ENCODE data around the gene CYP11A1. TPM values are rescaled to one million over a fixed set of nuclear protein-coding genes. Genes with fewer than 3 reads are reported as not detected.
"Not testable (repeated sequence)": the region's sequence is repeated elsewhere in the genome, so short reads cannot be mapped to it uniquely, and the experiment has no call there.

CYP11A1 gene
- total RNA-seq, 1 donor from 2014 or later: 2.6 TPM

DNA sequence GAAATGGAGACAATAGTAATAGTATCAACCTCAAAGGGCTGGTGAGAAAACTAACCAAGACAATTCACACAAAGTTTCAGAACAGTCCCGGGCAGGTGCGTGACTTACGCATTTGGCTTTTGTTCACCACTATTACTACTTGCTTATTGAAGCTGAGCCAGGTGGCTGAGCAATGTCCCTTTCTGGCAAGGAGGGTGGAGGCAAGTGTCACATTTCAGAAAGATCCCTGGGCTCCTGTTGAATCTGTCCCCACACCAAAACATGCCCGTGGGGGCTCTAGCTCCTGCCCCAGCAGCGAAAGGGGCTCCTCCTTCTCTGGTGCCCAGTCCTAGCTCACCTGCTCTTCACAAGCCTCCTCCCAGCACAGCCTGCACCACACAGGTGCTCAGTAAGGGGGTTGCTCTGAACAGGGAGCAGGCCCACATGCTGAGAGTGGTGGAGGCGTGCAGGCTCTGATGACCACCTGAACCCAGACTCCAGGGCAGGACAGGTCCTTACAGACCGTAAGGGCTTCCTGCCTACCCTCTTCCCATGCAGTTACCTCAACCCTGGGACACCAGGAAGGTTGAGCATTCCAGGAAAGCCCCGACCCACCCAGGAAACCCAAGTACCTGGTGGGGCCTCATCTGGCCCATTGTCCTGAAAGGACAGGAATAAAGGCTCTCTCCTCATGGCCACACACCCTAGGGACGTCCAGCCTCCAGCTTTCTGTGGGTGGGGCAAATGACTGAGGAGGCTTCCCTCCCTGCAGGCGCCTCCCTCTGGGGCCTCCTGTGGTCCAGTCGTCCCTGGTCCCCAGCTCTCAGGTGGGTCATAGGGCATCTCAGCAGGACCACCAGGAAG, 33.7 kb upstream of the CYP11A1 start:
- no peak for DNase-seq (ENCODE audit: low spot score)

DNA sequence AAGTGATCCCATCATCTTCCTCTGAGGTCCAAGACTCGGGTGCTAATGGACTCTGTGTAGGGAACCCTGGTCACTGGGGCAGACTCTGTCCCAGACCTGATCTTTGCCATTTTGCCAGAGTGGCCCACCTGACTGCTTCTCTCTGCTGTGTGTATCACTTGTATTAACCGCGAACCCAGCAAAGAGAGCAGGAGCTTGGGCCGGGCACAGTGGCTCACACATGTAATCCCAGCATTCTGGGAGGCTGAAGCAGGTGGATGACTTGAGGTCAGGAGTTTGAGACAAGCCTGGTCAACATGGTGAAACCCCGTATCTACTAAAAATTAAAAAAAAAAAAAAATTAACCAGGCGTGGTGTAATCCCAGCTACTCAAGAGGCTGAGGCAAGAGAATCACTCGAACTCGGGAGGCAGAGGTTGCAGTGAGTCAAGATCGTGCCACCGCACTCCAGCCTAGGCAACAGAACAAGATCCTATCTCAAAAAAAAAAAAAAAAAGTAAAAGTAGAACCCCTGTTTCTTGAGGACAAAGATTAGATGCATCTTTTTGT, 32.9 kb upstream of the CYP11A1 start:
- DNase-seq (ENCODE audit: low spot score): no peak

DNA sequence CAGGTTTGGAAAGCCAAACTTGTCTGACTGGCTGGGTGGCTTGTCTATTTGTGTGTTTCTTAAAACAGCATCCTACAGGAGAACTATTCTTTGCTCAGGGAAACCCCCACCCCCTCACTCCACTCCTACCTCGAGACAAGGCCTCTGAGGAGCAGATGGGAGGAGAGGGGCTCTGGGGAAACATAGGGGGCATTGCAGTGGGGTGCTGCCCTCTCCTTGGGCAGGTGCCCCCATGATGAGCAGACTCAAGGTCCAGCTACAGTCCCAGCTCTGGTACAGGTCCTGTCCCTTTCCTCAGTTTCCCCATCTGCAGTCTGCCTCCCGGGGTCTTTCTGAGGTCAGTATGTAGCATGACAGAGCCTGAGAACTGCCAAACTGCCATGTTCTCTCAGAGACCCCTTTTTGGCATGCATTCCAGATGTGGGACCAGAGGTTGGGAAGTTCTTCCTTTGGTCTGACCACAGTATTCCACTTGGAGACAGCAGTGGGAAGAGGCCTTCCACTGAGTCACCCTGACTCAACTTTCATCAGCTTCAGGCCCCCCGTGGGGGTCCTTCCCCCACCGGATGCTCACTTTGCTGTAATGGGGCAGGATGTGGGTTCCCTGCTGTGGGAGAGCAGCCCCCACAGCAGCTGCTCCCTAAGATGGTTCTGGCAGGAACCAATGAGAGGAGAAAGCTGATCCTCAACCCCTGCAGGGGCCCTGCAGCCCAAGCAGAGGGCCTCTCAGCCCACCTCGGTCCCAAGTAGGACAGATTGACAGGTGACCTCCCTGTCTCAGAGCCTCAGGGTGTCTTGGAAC, 32.3 kb upstream of the CYP11A1 start:
- DNase-seq (ENCODE audit: low spot score): no peak

DNA sequence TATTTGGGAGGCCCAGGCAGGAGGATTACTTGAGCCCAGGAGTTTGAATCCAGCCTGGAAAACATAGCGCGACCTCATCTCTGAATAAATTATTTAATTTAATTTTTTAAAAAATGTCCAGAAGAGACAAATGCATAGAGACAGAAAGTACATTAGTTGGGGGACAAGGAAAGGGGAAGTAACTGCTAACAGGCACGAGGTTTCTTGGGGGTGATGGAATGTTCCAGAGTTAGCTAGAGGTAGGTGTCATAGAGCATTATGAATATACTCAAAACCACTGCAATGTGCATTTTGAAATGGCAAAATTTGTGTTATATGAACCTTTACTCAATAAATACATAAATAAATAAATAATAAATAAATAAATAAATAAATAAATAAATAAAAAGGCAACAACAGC, 31.7 kb upstream of the CYP11A1 start:
- DNase-seq (ENCODE audit: low spot score): no peak

DNA sequence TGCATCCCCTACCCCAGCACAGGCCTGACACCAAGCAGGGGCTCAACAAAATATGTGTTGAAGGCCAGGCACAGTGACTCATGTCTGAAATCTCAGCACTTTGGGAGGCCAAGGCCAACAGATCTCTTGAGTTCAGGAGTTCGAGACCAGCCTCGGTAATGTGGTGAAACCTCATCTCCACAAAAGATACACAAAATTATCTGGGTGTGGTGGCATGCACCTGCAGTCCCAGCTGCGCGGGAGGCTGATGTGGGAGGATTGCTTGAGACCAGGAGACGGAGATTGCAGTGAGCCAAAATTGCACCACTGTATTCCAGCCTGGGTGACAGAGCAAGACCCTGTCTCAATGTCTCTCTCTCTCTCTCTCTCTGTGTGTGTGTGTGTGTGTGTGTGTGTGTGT, 30.7 kb upstream of the CYP11A1 start:
- DNase-seq (ENCODE audit: low spot score): no peak

DNA sequence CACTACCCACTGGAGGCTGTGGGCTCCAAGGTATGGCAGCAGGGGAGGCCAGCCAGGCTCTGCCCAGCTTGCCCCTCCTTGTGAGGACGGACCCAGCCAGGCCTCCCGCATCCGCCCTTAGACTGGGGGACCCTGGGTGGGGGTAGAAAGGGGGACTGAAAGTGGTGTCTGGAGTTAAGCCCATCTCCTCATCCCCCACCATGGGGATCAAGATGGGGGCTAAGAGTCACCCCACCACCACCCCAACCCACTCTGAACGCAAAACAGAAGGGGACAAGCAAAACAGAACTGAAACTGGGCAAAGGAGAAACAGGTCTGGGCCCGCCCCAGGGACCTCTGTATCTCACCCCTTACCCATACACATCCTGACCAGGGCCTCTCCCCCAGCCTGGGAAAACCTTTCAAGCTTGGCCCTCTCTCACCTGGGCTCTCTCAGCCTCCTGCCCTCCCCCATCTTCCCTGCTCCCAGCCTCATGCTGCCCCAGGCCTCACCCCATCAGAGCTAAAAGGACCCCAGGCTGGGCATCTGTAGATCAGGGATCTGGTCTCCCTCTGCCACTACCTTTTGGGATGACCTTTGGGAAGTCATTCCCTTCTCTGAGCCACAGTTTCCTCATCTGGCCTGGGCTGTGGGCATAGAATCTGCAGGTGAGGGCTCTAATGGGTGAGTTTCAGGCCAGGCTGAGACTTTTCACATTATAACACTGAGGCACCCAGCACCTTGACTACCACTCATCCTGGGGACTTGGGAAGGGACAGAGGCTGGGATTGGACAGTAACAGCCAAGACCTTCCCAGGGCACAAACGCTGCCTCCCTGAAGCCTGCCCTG, 30.0 kb upstream of the CYP11A1 start:
- no peak for DNase-seq (ENCODE audit: low spot score)

DNA sequence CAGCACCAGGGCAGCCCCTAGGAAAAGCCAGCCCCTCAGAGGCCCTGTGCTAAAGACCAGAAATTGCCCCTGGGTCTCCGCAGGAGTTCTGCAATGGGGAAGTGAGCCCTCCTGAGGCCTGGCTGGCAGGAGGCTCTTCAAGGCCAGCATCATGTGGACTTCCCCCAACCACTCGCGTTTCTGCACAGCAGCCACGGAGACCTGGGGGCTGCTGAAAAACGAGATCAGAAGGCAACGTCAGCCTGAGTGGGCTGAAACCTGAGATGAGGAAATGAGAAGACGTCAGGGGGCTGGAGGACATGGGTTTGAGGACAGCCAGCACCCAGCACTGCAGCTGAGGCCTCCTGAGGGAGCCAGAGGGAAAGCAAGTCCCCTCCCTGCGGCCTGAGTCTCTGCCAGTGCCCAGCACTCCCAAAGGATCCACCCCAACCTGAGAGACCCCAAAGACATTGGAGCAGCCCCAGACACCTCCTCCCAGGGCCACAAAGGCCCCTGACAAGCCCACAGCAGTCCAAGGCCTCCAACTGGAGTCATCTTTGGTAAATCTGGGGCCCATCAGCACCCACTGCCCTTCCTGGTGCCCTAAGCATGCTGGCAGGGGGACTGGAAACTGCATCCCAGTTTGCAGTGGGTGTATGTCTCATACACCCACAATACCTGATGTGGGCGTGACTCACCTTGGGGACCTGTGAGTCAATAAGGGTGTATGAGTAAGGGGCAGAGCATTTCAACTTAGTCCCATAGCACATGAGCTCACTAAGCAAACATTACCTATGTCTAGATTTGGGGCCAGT, 29.2 kb upstream of the CYP11A1 start:
- peak; percentile 61 for DNase-seq (ENCODE audit: low spot score)

DNA sequence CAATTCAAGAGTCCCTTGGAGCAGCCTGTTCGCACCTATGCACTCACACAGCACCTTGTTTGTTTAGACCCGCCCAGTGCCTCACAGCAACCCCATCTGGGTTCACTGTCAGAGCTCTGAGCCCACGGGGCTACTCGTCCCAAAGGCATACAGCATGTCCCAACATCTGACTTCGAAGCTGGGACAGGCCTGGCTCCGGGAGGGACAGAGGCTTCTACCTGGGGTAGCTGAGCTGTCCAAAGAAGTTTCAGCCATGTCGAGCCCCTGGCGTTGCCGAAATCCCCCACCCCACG, 28.6 kb upstream of the CYP11A1 start:
- no peak for DNase-seq (ENCODE audit: low spot score)

DNA sequence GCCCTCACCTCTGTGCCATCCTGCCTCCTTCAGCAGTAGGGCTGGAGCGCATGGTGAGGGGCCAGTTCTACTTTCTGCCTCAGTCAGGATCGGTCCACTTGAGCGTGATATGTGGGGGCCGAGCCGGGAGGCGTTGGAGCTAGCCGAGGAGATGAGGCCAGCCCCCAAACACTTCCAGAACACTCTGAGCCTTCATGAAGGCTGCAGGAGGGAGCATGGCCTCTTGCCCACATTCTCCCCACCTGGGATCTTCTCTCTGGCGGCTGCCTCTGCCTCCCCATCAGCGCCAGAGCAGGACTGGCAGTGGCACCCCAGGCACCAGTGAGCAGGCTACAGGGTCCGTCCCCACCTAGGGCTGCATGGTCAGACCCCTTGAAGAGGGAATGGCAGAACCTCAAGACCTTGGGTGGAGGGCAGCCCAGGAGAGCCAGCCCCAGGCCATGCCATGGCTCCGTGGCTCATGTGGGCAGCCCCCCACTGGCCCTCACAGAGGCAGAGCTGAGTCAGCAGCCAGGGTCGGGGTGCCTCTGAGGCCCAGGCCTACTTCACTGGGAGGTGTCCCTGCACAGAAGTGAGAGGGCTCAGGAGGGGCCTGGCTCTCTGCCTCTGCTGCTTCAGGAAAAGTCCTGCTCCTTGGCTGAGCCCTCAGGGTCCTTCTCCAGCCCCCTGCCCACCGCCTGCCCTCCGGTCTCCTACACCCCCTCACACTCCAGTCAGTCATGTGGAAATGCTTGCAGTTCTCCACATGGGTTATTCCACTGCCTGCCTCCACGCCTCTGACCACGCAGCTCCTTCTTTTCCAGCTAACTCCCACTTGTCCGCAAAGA, 28.1 kb upstream of the CYP11A1 start:
- DNase-seq (ENCODE audit: low spot score): no peak

DNA sequence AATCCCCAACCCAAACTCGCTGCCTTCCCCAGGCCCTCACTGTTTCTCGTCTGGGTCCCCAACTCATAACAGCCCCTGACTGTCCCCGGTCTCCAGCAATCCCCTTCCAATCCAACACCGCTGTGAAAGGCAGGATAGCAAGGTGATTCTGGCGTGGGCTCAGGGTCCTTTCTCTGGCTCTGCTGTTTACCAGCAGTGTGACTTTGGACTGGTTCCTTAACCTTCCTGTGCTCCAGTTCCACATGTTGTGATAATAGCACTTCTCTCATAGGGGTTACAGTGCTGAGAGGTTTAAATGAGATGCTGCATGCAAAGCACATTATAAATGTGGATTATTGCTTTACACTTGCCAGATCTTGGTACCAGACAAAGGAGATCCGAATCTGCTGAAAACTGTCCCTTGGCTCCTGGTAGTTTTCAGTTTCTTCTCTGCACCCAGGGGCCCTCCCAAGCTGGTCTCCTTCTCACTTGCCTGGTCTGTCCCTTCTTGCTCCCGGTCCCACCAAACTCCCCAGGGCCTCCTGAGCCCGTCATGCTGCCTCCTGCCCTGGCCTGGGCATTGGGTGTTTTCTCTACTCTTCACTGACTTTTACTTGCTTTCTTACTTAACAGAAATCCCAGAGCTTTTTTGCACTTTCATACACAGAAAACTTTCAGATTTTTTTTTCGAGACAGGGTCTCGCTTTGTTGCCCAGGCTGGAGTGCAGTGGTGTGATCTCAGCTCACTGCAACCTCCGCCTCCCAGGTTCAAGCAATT, 26.8 kb upstream of the CYP11A1 start:
- DNase-seq (ENCODE audit: low spot score): no peak

DNA sequence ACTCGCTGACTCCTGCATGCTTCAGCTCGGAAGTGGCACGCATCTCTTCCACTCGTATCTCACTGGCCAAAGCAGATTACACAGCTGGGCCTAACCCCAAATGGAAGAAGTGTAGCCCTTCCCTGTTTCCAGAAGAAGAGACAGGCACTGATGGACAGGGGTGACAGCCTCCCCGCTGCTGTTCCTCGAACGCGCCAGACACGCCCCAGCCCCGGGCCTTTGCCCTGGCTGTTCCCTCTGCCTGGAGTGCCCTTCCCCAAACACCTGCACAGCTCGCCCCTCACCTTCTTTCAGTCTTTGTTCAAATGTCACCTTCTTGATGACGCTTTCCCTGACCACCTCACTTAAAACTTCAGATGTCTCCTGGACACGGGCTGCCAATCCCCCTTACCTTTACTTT, 26.0 kb upstream of the CYP11A1 start:
- DNase-seq (ENCODE audit: low spot score): no peak

DNA sequence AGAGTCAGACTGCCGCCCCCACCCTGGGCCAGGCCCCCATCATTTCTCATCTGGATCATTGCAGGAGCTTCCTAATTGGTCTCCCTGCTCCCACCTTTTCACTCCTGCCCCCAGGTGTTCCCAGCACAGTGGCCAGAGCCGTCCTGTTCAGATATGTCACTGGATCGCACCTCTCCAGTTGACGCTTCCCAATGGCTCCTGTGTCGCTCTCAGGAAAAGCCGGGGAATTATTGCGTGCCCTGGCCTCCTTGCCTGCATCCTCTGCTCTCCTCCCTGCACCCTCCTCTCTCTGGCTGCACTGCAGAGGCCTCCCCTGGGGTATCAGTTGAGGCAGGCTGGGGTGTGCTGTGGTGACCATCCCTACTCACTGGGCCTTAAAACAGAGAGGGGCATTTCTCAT, 25.5 kb upstream of the CYP11A1 start:
- no peak for DNase-seq (ENCODE audit: low spot score)

DNA sequence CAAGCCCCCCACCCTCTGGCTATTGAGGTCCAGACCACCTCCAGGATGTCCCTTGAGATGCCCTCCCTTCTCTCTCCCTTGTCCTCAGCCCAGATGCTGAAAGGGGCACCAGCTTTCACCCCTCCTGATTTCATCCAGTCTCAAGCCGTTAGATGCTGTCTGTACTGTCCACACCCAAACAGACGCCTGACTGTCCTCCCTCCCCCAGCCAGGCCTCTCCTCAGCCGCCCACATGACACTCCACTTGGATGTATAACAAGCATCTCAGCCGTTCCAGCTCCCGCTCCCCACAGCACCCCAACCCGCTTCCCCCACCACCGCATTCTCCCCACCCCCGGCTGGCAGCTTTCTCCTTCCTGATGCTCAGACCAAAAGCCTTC, 25.0 kb upstream of the CYP11A1 start:
- peak; percentile 94 for DNase-seq (ENCODE audit: low spot score)

DNA sequence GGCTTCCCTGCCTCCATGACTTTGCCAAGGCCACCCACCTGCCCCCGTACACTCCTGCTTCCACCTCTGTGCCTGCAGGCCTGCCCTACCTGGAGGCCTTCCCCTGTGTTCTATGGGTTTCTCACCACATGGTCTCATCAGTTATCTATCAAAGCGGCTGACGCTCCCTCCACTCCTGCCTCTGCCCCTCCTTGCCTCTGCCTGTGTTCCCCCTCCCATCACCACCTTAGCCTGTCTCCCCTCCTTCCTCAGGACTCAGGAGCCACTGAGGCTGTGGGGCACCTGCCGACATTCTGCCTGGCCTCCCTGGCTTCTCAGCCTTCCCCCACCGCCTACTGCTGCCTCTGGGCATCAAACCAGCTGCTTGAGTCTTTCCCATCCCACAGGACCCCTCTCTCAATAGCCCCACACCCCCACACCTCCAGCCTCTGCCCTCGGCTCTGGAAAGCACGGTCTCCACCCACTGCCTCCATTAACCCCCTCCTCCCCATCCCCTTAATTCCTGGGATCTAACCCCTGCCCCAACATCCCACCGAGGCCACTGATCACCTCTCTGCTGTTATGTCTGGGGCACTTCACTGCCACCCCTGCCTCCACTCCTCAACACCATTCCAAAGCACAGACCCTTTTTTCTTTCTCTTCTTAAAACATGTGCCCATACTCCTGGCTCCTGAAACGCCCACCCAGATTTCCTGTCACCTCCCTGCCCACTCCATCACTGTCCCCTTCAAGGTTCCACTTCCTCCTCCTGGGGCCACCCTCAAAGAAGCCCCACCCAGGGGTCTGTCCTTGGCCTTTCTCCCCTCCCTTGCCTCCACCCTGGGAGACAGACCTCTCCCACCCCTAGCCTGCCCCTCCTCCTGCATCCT, 24.4 kb upstream of the CYP11A1 start:
- no peak for DNase-seq (ENCODE audit: low spot score)

DNA sequence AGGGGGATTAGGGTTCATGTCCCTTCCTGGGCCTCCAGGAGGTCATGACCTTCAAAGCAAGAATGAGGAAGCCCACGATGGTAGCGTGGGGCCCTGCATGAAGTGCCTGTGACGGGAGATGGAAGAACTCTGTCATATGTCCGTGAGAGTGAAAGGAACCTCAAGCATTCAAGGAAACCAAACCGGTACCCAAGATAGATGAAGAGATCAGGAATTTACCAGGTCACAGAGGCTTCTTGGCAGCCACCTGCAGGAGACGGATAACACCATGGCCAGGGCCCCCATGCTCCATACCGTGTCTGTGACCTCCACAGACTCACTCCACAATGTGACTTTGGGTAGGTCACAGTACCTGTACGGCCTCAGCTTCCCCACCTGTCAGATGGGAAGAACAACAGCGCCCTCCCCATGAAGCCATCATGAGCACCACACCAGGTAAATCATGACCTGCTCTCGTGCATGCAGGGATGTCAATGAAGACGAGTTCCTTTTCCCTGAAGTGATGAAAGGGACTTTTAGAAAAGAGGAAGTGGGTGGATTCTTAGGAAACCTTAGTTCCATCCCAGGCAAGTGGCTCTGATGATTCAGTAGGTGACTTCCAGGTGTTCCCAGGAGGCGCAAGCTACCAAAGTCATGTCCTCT, 23.3 kb upstream of the CYP11A1 start:
- no peak for DNase-seq (ENCODE audit: low spot score)

DNA sequence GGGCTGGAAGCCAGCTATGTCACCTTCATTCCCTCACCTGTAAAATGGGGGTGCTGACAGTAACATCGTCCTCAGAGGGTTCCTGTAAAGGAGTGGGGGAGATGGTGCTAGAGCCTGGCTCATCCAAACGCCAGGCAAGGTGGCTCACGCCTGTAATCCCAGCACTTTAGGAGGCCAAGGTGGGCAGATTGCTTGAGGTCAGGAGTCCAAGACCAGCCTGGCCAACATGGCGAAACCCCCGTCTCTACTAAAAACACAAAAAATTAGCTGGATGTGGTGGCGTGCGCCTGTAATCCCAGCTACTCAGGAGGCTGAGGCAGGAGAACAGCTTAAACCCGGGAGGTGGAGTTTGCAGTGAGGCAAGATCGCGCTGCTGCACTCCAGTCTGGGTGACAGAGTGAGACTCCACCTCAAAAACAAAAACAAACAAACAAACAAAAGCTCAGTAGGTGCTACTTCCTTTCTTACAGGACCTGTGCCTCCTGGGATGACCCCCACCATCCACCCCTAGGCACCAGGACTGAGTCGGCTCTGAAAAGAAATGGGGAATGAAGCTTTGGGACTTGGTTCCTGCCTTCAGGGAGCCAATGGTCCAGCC, 22.7 kb upstream of the CYP11A1 start:
- not testable (repeated sequence) for DNase-seq (ENCODE audit: low spot score)

DNA sequence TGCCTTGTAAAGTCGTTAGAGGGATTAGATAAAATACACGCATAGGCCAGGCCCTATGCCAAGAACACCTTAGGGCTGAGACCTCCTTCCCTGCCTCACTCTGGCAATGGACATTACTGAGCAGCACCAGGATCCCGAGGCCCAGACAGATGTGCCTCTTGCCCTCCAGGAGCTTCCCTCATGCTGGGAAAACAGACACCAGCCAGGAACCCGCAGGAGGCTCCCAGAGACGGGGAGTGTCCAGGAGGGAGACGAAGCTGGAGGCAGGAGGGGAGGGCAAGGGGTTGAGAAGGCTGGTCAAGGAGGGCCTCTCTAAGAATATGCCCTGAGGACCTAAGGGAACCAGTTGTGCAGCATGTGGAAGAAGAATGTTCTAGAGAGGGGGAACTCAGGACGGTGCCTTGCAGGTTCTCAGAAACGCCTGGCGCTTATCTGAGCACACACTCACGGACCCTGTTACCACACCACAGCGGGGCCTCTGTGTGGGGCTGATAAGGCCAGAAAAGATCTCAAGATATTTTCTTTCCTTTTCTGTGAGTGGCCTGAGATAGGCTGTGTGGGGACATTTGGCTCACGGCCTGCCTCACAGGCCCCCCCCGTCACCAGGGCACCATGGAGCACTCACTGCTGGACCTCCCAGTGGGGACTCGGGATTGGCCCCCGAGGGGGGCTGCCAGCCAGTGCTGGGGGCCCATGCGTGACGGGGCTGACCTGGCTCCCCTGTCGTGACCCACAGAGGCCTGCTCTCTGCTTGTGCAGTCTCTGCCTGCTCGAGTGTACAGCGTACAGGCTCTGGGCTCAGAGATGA, 22.0 kb upstream of the CYP11A1 start:
- DNase-seq (ENCODE audit: low spot score): peak; percentile 77
